Measurements from ENCODE around the gene DHX32. TPM values are rescaled to one million over a fixed set of nuclear protein-coding genes. Genes with fewer than 3 reads are reported as not detected.
"Not testable (repeated sequence)": the region's sequence is repeated elsewhere in the genome, so short reads cannot be mapped to it uniquely, and the experiment has no call there.

Gene DHX32
- total RNA-seq, 1 experiment from 2014 or later: 12.0 TPM

- H3K4me1 Mint-ChIP-seq: peaks cover 30 to 33% of the 10 kb centered on the region in 2 experiments
- not testable (repeated sequence) for H2BK15ac ChIP-seq (ENCODE audit: low read depth, low read length); H2AFZ ChIP-seq (ENCODE audit: low read length); H2BK5ac ChIP-seq (ENCODE audit: insufficient read length, low read length); H3K36me3 Mint-ChIP-seq (ENCODE audit: insufficient read depth in 1 of 3, low read depth in 3 of 3); H2AK5ac ChIP-seq (ENCODE audit: insufficient read length, low read length); H2BK120ac ChIP-seq (ENCODE audit: low read depth, low read length, poor library complexity, severe bottlenecking); H3K79me1 ChIP-seq (ENCODE audit: insufficient read depth, low read depth, low read length, poor library complexity, severe bottlenecking); H3K23me2 ChIP-seq (ENCODE audit: insufficient read length, low read depth, low read length, poor library complexity, severe bottlenecking); H3K4me1 ChIP-seq (ENCODE audit: insufficient read depth, low read length); H3K4me3 Mint-ChIP-seq; H4K91ac ChIP-seq (ENCODE audit: insufficient read length, low read depth, low read length); H3K79me2 ChIP-seq (ENCODE audit: insufficient read depth, low read length); H3K4me2 ChIP-seq (ENCODE audit: insufficient read depth, insufficient read length, low read length); H3K56ac ChIP-seq (ENCODE audit: insufficient read length, low read depth, low read length); H2BK12ac ChIP-seq (ENCODE audit: insufficient read length, low read depth, low read length); H4K8ac ChIP-seq (replicated peaks; ENCODE audit: insufficient read length, low read depth, low read length); H3K18ac ChIP-seq (ENCODE audit: insufficient read length, low read depth, low read length); H3K9me3 ChIP-seq (ENCODE audit: control insufficient read depth, low read depth, low read length); DNase-seq; H3K14ac ChIP-seq (ENCODE audit: insufficient read depth, low read length); H4K20me1 ChIP-seq (ENCODE audit: control insufficient read depth, insufficient read depth, insufficient read length); H3K9ac ChIP-seq (ENCODE audit: extremely low read depth, insufficient read length, low read length); H3K23ac ChIP-seq (ENCODE audit: insufficient read length, low read depth, low read length); H3K27me3 ChIP-seq (ENCODE audit: insufficient read depth, low read length); H3K4ac ChIP-seq (ENCODE audit: low read depth, low read length); H3T11ph ChIP-seq (ENCODE audit: low read length); H3K27ac ChIP-seq (ENCODE audit: insufficient read length, low read depth, low read length); H4K5ac ChIP-seq (ENCODE audit: insufficient read length, low read depth, low read length); H2BK20ac ChIP-seq (ENCODE audit: low read depth, low read length, poor library complexity, severe bottlenecking); H3K27ac Mint-ChIP-seq
- H3K27me3 Mint-ChIP-seq (ENCODE audit: low read depth): peaks cover 15% of the 10 kb centered on the region
- no CpG with 5 or more reads among the region's 3 CpGs for WGBS (ENCODE audit: extremely low coverage, insufficient read length, low lambda C conversion rate)
- peaks cover 10 to 17% of the 10 kb centered on the region in 2 experiments for H3K9me3 Mint-ChIP-seq
Measured at GRCh38 chr10:125894176-125894575, 13.1 kb upstream of the DHX32 start.

DNA sequence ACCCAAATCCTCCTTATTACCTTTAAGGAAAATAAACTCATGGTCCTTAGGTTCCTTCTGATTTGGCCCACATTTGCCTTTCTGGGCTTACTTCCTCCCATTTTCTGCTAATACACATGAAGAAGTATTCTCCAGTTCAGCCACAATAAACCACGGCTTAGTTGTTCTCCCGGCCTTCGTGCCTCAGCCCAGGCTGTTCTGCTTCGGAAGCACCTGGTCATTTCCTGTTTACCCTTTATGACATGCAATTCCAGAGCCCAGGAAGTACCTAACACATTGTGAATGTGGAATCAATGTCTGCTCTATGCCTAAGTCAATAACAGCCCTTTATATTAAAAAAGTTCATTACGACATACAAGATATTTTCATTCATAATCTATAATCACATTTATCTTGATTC, 11.3 kb upstream of the DHX32 start:
- not testable (repeated sequence) for H4K8ac ChIP-seq (replicated peaks; ENCODE audit: insufficient read length, low read depth, low read length); DNase-seq; H3K9ac ChIP-seq (ENCODE audit: extremely low read depth, insufficient read length, low read length); H2AK5ac ChIP-seq (ENCODE audit: insufficient read length, low read length); H3K79me1 ChIP-seq (ENCODE audit: insufficient read depth, low read depth, low read length, poor library complexity, severe bottlenecking); H3K18ac ChIP-seq (ENCODE audit: insufficient read length, low read depth, low read length); H4K20me1 ChIP-seq (ENCODE audit: control insufficient read depth, insufficient read depth, insufficient read length); H2BK20ac ChIP-seq (ENCODE audit: low read depth, low read length, poor library complexity, severe bottlenecking); H3K36me3 Mint-ChIP-seq (ENCODE audit: insufficient read depth in 1 of 3, low read depth in 3 of 3); H3K4me1 ChIP-seq (ENCODE audit: insufficient read depth, low read length); H3K79me2 ChIP-seq (ENCODE audit: insufficient read depth, low read length); H3K27ac Mint-ChIP-seq; H3K4me3 Mint-ChIP-seq; H3K9me3 ChIP-seq (ENCODE audit: control insufficient read depth, low read depth, low read length); H2BK12ac ChIP-seq (ENCODE audit: insufficient read length, low read depth, low read length); H3K27me3 ChIP-seq (ENCODE audit: insufficient read depth, low read length); H2BK5ac ChIP-seq (ENCODE audit: insufficient read length, low read length); H3K14ac ChIP-seq (ENCODE audit: insufficient read depth, low read length); H3K23ac ChIP-seq (ENCODE audit: insufficient read length, low read depth, low read length); H4K91ac ChIP-seq (ENCODE audit: insufficient read length, low read depth, low read length); H3K27me3 Mint-ChIP-seq (ENCODE audit: low read depth); H3K4me2 ChIP-seq (ENCODE audit: insufficient read depth, insufficient read length, low read length); H2BK120ac ChIP-seq (ENCODE audit: low read depth, low read length, poor library complexity, severe bottlenecking); H3K23me2 ChIP-seq (ENCODE audit: insufficient read length, low read depth, low read length, poor library complexity, severe bottlenecking); H3K27ac ChIP-seq (ENCODE audit: insufficient read length, low read depth, low read length); H3T11ph ChIP-seq (ENCODE audit: low read length); H2AFZ ChIP-seq (ENCODE audit: low read length); H4K5ac ChIP-seq (ENCODE audit: insufficient read length, low read depth, low read length); H3K56ac ChIP-seq (ENCODE audit: insufficient read length, low read depth, low read length); H3K4ac ChIP-seq (ENCODE audit: low read depth, low read length); H2BK15ac ChIP-seq (ENCODE audit: low read depth, low read length)
- peaks cover 10 to 17% of the 10 kb centered on the region in 2 experiments for H3K9me3 Mint-ChIP-seq
- peaks cover 29 to 30% of the 10 kb centered on the region in 2 experiments for H3K4me1 Mint-ChIP-seq
- no CpG with 5 or more reads among the region's 5 CpGs for WGBS (ENCODE audit: extremely low coverage, insufficient read length, low lambda C conversion rate)
